Esophagus muscularis mucosa (tissue), 4 donors: ENCODE measurements around the gene SPDEF. TPM values are rescaled to one million over a fixed set of nuclear protein-coding genes. Genes with fewer than 3 reads are reported as not detected.

Experiments used
- DNase-seq: peaks from one replicate; pipeline ENCODE4 v3.0.0-alpha.2; 2017; ENCODE audit errors: extremely low spot score
- H3K27ac ChIP-seq, 4 donors: fragments of 200-600 bp; sonication (generic); replicated peaks in 1 of 4; 1 replicate in 3 of 4; 2 replicates in 1 of 4; pipeline ENCODE4 v1.5.1; 2016 to 2019; ENCODE audit warnings: mild to moderate bottlenecking in 1 of 4
- H3K27me3 ChIP-seq, 4 donors: fragments of 200-600 bp; sonication (generic); one replicate each; pipeline versions ENCODE4 v1.5.1 to v1.6.0; 2016 to 2019
- H3K36me3 ChIP-seq, 4 donors: fragments of 200-600 bp; sonication (generic); one replicate each; pipeline ENCODE4 v1.5.1; 2016 to 2019
- H3K4me1 ChIP-seq, 4 donors: fragments of 200-600 bp; sonication (generic); one replicate each; pipeline ENCODE4 v1.5.1; 2016 to 2019
- H3K4me3 ChIP-seq, 4 donors: fragments of 200-600 bp; sonication (generic); 1 replicate in 2 of 4; 2 replicates in 2 of 4; pipeline ENCODE4 v1.5.1; 2016 to 2019; ENCODE audit warnings: mild to moderate bottlenecking in 4 of 4, moderate library complexity in 1 of 4
- H3K9me3 ChIP-seq, 4 donors: fragments of 200-600 bp; sonication (generic); 1 replicate in 3 of 4; 2 replicates in 1 of 4; pipeline ENCODE4 v1.5.1; 2016 to 2019
- EP300 ChIP-seq: sonication (generic); formaldehyde crosslinking; IDR thresholded peaks from one replicate; pipeline ENCODE4 v1.6.1; 2017; ENCODE audit warnings: antibody characterized with exemption
- POLR2A ChIP-seq: fragments of 450-650 bp; IDR thresholded peaks from one replicate; pipeline ENCODE4 v1.6.1; 2017; ENCODE audit warnings: antibody characterized with exemption, moderate library complexity, mild to moderate bottlenecking, low read depth
- POLR2AphosphoS5 ChIP-seq, 2 donors: sonication (generic); formaldehyde crosslinking; IDR thresholded peaks; one replicate each; pipeline ENCODE4 v1.6.1; 2017; ENCODE audit warnings: antibody characterized with exemption in 2 of 2
- WGBS: methylation state at CpG from one replicate; pipeline ENCODE4 v1.1.5; 2018; 5-methylcytosine and 5-hydroxymethylcytosine counted together
- intact Hi-C: fragments of 100-400 bp; cut with DNase I; formaldehyde crosslinking; loops from one replicate; pipeline ENCODE4 v1.15.1; 2023
- total RNA-seq, 4 donors: library from RNA; depleted of rRNA; stranded (reverse); fragments of >200 nt; gene quantifications; one replicate each; pipeline versions ENCODE4 v1.1.0 to v1.2.1, GENCODE V29; 2016
- TF ChIP-seq, protein P1 (sequence below), 3 experiments: fragments of 200-600 bp in 2 of 3; fragments of 450-650 bp in 1 of 3; sonication (generic) in 2 of 3; IDR thresholded peaks; one replicate each; pipeline ENCODE4 v1.5.1; 2017 to 2019; ENCODE audit warnings: antibody characterized with exemption in 3 of 3, mild to moderate bottlenecking in 2 of 3, moderate library complexity in 1 of 3

Gene SPDEF
- total RNA-seq, 4 donors from 2014 or later = not detected

DNA sequence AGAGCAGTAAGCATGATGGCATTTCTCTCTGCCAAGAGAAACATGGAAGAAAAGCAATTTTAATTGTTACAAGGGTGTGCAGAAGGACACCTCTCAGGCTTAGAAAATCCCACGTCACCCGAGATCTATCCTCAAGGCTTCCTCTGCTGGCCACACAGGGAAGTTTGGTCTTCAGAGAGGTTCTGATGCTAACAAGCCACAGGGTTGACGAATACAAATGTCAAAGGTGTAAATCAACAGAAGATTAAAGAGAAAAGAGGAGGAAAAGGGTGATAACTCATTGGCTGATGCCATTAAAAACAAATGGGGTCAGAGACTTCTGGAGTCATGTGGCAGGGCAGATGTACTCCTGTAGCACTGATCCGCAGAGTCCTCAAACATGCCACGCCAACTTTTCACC is 33.6 kb upstream of the SPDEF start:
- H3K9me3 ChIP-seq = no peaks in the 10 kb centered on the region
- no peaks in the 10 kb centered on the region for H3K27me3 ChIP-seq
- TF ChIP-seq POLR2A (no peak), POLR2AphosphoS5 (IDR thresholded peaks at IDR 0.05) (no peak), EP300 (no peak)
- peaks cover 0 to 41% (median 30%) of the 10 kb centered on the region in 4 donors for H3K36me3 ChIP-seq
- intact Hi-C loops = no loop called here
- peaks cover 30 to 34% (median 31%) of the 10 kb centered on the region in 4 donors for H3K4me1 ChIP-seq
- no peak overlapping the region for H3K4me3 ChIP-seq
- DNase-seq = no peak
- H3K27ac ChIP-seq = no peak overlapping the region
- 90% methylated on average over 5 of the region's 5 CpGs for WGBS

DNA sequence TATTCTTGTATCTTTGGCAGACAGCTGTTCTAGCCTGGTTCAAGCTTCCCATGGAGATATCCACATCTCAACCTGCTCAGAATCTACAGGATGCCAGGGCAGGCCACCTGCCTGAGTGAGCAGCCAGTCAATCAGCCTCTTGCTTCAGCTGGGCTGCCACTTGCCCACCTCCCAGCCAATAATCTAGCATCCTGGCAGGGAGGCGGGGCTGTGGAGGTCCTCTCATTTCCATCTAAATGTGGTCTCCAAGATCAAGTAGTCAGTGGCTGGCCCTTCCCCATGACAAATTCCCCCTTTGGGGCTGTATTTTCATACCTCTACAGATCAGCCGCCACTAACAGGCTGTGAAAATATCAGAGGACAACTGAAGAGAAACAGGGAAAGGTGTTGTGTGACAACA is 33.0 kb upstream of the SPDEF start:
- Histone ChIP-seq H3K9me3 (no peaks in the 10 kb centered on the region), H3K27ac (no peak overlapping the region), H3K4me3 (no peak overlapping the region), H3K27me3 (no peaks in the 10 kb centered on the region), H3K36me3 (peaks cover 0 to 41% (median 30%) of the 10 kb centered on the region in 4 donors), H3K4me1 (peaks cover 26 to 34% (median 27%) of the 10 kb centered on the region in 4 donors)
- 97% methylated on average over 2 of the region's 2 CpGs for WGBS
- TF ChIP-seq POLR2AphosphoS5 (IDR thresholded peaks at IDR 0.05) (no peak), EP300 (no peak), POLR2A (no peak)
- TF ChIP-seq, protein P1, sequence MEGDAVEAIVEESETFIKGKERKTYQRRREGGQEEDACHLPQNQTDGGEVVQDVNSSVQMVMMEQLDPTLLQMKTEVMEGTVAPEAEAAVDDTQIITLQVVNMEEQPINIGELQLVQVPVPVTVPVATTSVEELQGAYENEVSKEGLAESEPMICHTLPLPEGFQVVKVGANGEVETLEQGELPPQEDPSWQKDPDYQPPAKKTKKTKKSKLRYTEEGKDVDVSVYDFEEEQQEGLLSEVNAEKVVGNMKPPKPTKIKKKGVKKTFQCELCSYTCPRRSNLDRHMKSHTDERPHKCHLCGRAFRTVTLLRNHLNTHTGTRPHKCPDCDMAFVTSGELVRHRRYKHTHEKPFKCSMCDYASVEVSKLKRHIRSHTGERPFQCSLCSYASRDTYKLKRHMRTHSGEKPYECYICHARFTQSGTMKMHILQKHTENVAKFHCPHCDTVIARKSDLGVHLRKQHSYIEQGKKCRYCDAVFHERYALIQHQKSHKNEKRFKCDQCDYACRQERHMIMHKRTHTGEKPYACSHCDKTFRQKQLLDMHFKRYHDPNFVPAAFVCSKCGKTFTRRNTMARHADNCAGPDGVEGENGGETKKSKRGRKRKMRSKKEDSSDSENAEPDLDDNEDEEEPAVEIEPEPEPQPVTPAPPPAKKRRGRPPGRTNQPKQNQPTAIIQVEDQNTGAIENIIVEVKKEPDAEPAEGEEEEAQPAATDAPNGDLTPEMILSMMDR (IDR thresholded peaks at IDR 0.05) = no peak
- DNase-seq = no peak
- intact Hi-C loops = no loop called here

DNA sequence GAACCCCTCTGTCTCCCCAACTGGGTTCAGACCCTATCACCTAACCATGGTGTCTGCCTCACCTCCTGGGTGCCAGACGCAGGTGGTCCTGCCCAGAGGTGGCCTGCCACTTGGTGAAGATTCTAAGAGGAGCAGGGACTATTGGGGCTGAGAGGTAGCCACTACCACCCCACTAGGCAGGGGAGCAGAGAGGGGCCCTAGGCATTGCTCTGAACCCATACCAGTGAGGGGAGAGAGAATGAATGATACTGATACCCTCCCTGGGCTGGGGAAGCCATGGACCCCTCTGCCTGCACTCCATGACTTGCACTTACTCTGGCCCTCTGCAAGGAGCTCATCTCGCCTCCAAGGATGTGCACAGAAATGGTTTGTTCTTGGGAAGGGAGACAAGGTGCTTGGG is 31.7 kb upstream of the SPDEF start:
- H3K36me3 ChIP-seq = peaks cover 0 to 41% (median 30%) of the 10 kb centered on the region in 4 donors
- peaks cover 14 to 28% (median 19%) of the 10 kb centered on the region in 4 donors for H3K4me1 ChIP-seq
- H3K27ac ChIP-seq = no peak overlapping the region
- WGBS = 92% methylated on average over 2 of the region's 2 CpGs
- TF ChIP-seq, protein P1 (IDR thresholded peaks at IDR 0.05) = no peak
- TF ChIP-seq POLR2AphosphoS5 (IDR thresholded peaks at IDR 0.05) (no peak), EP300 (no peak), POLR2A (no peak)
- no peaks in the 10 kb centered on the region for H3K9me3 ChIP-seq
- H3K27me3 ChIP-seq = no peaks in the 10 kb centered on the region
- intact Hi-C loops = no loop called here
- no peak overlapping the region for H3K4me3 ChIP-seq
- DNase-seq = no peak

DNA sequence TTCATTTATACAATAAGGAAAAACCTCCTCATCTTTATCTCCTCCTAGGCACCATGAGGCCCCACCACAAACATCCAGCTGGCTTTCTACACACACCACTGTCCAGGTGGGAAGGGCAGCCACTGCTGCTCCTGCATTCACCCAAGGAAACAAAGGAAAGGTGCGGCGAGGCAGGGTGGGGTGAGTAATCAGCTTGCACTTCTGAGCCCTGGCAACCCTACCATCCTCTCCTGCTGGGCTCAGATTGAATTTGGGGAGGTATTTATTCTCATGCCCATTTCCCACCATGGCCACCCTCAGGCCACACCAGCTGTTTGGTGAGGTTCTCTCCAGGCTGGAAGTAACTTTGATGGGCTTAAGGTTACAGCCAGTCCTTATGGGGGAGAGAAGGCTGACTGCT is 31.2 kb upstream of the SPDEF start:
- no peak for TF ChIP-seq POLR2A
- no peak for TF ChIP-seq POLR2AphosphoS5 (IDR thresholded peaks at IDR 0.05)
- no peak for TF ChIP-seq EP300
- TF ChIP-seq, protein P1 (IDR thresholded peaks at IDR 0.05) = no peak
- no peak for DNase-seq
- Histone ChIP-seq H3K4me3 (no peak overlapping the region), H3K4me1 (peaks cover 14 to 28% (median 18%) of the 10 kb centered on the region in 4 donors), H3K36me3 (peaks cover 0 to 41% (median 30%) of the 10 kb centered on the region in 4 donors), H3K9me3 (no peaks in the 10 kb centered on the region), H3K27ac (no peak overlapping the region), H3K27me3 (no peaks in the 10 kb centered on the region)
- intact Hi-C loops = no loop called here
- 88% methylated on average over 2 of the region's 2 CpGs for WGBS

DNA sequence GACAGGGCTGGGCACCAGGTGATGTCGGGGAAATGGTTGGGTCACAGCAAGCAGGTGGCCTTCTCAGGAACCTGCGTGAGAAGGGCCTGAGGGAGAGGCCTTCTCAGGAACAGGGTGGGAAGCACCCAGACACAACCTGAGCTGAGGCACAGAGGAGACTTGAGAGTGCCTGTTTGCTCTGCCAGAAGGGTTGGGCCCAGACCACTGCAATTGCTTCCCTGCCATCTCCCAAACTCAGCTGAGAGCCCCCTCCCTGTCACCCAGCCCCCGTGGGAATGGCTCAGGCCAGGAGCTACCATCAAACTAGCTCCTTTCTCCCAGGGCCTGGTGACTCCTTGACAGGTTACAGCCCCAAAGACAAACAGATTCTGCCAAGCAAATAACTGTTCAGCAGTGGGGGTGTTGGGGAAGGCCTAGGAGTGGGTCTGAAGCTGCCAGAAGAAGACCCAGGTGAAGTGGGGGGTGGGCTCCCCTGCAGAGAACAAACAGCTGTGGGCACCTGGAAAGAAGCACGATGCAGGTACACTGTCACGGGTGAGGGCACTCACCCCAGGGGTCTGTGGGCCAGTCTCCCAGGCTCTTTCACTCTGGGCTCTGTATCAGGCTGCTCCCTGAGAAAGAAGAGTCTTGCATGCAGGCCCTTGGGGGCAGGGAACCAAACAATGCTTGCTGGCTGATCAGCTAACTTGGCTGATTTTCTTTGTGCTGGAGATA is 30.4 kb upstream of the SPDEF start:
- WGBS = 90% methylated on average over 5 of the region's 5 CpGs
- DNase-seq = no peak
- Histone ChIP-seq H3K27ac (no peak overlapping the region), H3K27me3 (no peaks in the 10 kb centered on the region), H3K36me3 (peaks cover 0 to 41% (median 31%) of the 10 kb centered on the region in 4 donors), H3K4me1 (peaks cover 12 to 28% (median 17%) of the 10 kb centered on the region in 4 donors), H3K4me3 (no peak overlapping the region), H3K9me3 (no peaks in the 10 kb centered on the region)
- intact Hi-C loops = no loop called here
- TF ChIP-seq, protein P1 (IDR thresholded peaks at IDR 0.05) = no peak
- TF ChIP-seq POLR2AphosphoS5 (IDR thresholded peaks at IDR 0.05) = no peak
